GM19240 (cell line): Measurements from ENCODE around the gene USP7.
"Not testable (repeated sequence)": the region's sequence is repeated elsewhere in the genome, so short reads cannot be mapped to it uniquely, and the experiment has no call there.

Experiments
- DNase-seq: peaks from one replicate; pipeline ENCODE4 v3.0.0; 2011; ENCODE audit warnings: low spot score; ENCODE audit not compliant: insufficient read length

The USP7 gene

GRCh38 chr16:8963821-8964441, at the start of gene USP7:
Gene USP7 (minus strand): TSS chr16:8963906. CDS start chr16:8963285, 621 bp downstream.
- peak; percentile 95 for DNase-seq

DNA sequence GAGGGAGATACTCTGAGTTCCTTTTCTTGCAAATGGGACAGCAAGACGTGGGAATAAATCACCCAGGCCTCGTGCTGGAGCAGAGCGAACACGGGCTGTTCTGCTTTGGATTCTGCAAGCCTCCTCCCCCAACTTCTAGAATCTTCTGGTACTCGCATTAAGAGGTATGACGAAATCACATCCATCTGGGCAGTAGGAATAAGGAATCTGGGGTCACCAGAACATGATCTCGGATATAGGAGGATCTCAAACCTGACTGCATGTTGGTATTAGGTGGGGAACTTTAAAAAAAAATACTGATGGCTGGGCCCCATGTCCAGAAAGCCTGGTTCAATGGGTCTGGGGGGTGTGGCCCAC, 49.8 kb upstream of the USP7 start:
- DNase-seq: no peak

- DNase-seq: no peak
Measured at GRCh38 chr16:9012848-9013507, 49.3 kb upstream of the USP7 start.

DNA sequence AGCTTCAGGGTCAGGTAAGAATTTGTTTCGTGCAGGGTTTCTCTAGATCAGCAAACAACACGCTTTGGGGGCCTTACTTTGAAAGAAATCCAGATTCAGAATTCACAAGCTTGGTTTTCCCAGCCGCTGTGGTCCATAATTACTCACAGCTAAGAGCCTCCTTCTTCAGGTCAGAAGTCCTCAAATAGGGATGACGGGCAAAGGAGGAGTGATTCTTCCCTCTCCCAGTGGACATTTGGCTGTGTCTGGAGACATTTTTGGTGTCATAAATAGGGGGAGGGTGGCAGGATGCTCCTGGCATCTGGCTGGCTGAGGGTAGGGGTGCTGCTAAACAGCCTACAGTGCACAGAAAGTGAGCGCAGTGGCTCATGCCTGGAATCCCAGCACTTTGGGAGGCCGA, 48.6 kb upstream of the USP7 start:
- DNase-seq: no peak

GRCh38 chr16:9008601-9009260, 45.0 kb upstream of the USP7 start:
- peak; percentile 91 for DNase-seq

DNA sequence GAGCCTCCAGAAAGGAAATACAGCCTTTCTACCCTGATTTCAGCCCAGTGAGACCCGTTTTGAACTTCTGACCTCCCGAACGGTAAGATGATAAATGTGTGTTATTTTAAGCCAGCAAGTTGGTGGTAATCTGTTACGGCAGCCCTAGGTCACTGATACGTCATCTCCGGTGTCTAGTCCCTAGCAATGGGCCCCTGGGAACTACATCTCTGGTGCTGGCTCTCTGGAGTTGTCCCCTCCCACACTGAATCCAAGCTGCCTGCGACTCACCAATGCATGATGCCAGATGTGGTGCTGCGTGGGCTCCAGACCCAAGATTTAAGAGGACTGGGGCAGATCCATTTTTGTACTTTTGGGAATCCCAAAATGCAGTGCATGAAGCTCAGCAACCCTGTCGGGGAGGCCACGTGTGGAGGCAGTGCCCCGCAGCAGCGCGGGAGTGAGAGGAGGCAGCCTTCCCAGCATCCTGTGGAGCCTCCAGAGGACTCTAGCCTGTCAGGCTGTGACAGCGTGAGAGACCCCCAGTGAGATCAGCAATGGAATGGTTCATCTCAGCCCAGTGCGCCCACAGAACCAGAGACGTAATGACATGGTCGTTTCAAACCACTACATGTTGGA, 43.6 kb upstream of the USP7 start:
- DNase-seq: no peak

GRCh38 chr16:9004183-9004582, 40.5 kb upstream of the USP7 start:
- no peak for DNase-seq

DNA sequence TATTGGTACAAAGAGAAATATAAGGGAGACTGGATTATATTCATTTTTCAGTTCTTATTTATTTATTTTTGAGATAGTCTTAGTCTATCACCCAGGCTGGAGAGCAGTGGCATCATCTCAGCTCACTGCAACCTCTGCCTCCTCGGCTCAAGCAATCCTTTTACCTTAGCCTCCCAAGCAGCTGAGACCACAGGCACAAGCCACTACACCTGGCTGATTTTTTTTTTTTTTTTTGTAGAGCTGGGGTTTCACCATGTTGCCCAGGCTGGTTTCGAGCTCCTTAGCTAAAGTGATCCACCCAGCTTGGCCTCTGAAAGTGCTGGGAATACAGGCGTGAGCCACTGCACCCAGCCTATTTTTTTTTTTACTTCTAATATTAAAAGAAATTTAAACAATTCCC, 40.1 kb upstream of the USP7 start:
- no peak for DNase-seq

- DNase-seq: no peak
Measured at GRCh38 chr16:9003322-9003721, 39.6 kb upstream of the USP7 start.

- no peak for DNase-seq
Measured at GRCh38 chr16:9002042-9002441, 38.3 kb upstream of the USP7 start.

- no peak for DNase-seq
Measured at GRCh38 chr16:9000664-9001063, 37.0 kb upstream of the USP7 start.

GRCh38 chr16:8999800-9000199, 36.1 kb upstream of the USP7 start:
- no peak for DNase-seq

DNA sequence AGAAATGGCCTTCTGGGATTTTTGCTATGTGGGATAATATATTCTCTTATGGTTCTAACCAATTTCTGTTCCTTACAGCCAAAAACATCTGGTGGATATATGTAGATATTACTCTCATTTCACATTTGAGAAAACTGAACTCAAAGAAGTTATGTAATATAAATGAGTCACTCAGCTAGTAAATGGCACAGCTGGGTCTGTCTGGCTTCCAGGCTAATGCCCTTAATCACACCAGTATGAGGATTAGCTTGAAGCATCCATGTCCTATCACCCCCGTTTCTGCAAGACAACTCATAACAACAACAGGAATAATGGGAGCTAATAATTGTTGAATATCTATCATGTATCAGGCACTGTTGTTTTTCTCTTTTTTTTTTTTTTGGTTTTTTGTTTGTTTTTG, 34.4 kb upstream of the USP7 start:
- no peak for DNase-seq

DNA sequence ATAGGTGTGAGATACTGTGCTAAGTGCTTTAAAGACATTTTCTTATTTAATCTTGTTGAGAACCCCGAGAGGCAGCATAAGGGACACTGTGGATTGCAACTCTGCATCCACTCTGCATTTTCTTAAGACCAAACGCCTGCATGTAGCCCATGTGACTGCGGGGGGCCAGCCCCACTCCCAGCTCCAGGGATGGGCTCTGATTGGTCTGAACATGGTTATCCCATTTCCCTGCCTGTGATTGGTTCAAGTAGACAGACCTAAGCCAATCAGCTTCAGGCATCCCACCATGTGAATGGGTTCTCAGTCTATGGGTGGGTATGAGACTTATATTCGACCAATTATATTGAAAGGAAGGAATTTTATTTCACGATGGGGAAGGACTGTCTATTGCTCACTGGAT, 33.2 kb upstream of the USP7 start:
- DNase-seq: no peak

DNA sequence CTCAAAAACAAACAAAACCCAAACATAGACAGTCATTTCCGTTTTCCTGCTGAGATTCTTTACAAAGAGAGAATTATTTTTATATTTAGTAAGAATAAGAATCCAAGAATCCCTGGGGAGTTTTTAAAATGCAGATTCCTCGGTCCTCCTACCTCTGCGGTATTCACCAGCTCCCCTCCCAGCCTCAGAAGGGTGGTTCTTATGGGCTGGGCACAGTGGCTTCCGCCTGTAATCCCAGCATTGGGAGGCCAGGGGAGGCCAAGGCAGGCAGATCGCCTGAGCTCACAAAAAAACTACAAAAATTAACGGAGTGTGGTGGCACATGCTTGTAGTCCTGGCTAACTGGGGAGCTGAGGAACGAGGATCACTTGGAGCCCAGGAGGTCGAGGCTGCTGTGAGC, 26.7 kb upstream of the USP7 start:
- DNase-seq: no peak

- DNase-seq: no peak
Measured at GRCh38 chr16:8989099-8989878, 25.6 kb upstream of the USP7 start.

DNA sequence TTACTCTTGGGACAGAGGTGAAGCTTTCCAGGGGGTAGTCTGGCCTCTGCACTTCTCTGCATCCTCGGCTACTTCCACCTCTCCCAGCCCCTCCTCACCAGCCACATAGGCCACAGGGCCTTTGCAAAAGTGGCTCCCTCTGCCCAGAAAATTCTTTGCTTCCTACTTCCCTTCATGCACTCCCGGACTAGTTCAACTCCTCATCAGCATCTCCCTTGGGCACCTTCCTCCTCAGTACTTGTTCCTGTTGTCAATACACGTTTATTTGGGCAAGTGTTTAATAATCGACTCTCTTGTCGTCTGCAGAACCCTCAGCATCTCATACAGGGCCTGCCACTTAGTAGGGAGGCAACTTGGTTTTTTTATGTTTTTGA, 23.1 kb upstream of the USP7 start:
- DNase-seq: no peak

GRCh38 chr16:8986111-8986510, 22.4 kb upstream of the USP7 start:
- no peak for DNase-seq

- DNase-seq: no peak
Measured at GRCh38 chr16:8982816-8983215, 19.1 kb upstream of the USP7 start.

DNA sequence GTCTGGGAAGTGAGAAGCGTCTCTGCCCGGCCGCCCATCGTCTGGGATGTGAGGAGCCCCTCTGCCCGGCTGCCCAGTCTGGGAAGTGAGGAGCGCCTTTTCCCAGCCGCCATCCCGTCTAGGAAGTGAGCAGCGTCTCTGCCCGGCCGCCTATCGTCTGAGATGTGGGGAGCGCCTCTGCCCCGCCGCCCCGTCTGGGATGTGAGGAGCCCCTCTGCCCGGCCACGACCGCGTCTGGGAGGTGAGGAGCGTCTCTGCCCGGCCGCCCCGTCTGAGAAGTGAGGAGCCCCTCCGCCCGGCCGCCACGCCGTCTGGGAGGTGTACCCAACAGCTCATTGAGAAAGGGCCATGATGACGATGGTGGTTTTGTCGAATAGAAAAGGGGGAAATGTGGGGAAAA, 18.2 kb upstream of the USP7 start:
- DNase-seq: not testable (repeated sequence)

DNA sequence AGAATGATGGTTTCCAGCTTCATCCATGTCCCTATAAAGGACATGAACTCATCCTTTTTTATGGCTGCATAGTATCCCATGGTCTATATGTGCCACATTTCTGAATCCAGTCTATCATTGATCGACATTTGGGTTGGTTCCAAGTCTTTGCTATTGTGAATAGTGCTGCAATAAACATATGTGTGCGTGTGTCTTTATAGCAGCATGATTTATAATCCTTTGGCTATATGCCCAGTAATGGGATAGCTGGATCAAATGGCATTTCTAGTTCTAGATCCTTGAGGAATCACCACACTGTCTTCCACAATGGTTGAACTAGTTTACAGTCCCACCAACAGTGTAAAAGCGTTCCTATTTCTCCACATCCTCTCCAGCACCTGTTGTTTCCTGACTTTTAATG, 12.5 kb upstream of the USP7 start:
- not testable (repeated sequence) for DNase-seq

- DNase-seq: no peak
Measured at GRCh38 chr16:8975039-8975438, 11.3 kb upstream of the USP7 start.
